HG03066 (cell line): ENCODE data around the gene DERA.
"Not testable (repeated sequence)": the region's sequence is repeated elsewhere in the genome, so short reads cannot be mapped to it uniquely, and the experiment has no call there.

Source experiments
- ATAC-seq: cut with Tn5 transposase; IDR thresholded peaks from one replicate; pipeline ENCODE4 v1.9.1; 2021; ENCODE audit warnings: low read depth; ENCODE audit not compliant: unreplicated experiment

DERA gene

DNA sequence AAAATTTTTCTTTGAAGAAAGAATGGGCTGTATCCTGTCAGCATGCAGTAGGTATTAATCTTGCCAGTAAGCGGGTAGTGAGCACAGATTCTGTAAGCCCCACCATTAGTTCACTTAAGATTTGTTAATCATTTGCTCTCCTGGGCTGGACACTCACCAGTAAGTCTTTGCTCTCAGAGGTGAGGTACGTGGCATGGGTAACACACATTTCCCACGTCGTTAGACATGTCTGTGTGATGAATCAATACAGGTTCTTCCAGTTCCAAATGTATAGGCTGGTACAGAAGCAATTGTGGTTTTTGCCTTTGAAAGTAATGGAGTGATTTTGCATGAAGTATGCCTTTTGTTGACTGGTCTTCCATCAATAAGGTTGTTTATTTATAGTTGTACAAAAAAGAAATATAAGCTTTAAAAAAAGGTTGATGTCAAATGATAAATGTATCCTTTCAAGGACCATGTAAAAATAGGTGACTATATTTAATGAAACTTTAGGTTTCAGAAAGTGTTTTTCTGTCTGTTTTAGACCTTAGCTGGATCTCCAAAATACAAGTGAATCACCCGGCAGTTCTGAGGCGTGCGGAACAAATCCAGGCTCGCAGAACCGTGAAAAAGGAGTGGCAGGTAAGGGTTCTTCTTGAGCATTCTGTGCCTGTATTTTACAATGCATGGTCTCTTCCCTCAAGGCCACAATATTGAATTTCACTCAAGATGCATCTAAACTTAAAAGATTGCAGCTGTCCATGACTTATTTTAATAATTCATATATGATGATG is 45.5 kb downstream of the DERA start:
- ATAC-seq = no peak

DNA sequence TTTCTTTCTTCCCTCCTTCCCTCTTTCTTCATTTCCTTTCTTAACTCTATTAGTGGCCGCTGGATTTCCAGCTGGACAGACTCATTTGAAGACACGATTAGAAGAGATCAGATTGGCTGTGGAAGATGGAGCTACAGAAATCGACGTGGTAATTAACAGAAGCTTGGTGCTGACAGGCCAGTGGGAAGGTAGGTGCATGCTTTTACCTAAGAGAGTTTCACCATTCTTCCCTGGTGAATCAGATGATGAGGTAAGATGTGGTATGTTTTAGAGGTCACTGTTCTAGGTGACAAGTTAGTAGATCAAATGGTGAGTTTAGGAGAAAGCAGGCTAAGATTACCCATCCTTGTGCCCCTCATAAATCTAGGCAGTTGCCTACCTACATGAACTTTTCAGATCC is 51.6 kb downstream of the DERA start:
- ATAC-seq = no peak

DNA sequence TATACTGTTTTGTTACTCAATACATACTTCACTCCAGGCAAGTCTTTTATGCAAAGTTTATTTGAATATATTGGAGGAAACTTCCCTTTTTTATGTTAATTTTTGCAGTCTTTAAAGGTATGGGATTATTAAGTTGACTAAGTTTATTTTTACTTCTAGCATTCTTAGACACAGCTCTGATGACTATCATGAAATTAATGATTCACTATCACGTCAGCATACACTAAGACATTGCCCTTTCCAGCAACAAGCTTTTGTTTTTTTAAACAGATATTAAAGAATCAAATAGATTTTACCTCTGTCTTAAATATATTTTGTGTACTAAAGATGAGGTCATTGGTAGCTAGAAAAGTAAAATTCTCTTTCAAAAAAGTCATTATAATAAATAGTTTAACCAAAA is 52.1 kb downstream of the DERA start:
- no peak for ATAC-seq

DNA sequence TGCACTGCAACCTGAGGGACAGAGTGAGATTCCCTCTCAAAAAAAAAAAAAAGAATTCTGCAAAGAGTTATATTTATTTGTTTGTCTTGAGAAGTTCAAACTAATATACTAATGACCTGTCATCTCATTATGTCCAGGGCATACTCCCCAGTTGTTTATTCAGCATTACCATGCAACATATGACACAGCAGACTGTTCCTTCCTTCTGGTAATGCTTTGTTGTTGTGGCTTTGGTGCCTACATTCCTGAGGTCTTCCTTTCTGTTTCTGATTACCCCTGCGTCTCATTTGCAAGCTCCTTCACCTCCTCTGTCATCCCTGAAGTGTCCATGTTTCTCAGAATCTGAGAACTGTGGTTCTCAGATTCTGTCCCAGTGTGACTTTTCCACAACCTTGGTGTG is 55.3 kb downstream of the DERA start:
- ATAC-seq = no peak

DNA sequence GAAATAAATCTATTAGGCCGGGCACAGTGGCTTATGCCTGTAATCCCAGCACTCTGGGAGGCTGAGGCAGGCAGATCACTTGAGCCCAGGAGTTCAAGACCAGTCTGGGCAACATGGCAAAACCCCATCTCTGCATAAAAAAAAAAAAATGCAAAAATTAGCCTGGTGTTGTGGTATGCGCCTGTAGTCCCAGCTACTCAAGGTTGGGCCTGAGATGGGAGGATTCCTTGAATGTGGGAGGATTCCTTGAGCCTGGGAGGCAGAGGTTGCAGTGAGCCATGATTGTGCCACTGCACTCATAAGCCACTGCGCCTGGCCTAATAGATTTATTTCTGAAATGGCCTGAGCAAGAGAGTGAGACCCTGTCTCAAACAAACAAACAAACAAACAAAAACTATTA is 55.9 kb downstream of the DERA start:
- not testable (repeated sequence) for ATAC-seq

DNA sequence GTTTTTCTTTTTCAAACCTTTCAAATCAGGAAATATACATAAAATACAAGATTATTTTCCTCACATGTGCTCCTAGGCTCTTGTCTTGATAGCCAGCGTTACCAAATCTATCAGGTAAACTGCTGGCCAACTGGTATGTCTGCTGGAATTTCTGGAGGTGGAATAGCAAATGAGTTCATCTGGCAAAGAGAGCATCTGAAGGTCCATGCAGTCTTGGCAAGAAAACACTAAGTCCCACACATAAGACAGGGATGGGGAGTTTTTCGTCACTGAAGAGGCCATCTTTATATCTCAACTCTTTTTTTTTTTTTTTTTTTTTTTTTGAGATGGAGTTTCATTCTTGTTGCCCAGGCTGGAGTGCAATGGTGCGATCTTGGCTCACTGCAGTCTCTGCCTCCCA is 60.1 kb downstream of the DERA start:
- no peak for ATAC-seq

DNA sequence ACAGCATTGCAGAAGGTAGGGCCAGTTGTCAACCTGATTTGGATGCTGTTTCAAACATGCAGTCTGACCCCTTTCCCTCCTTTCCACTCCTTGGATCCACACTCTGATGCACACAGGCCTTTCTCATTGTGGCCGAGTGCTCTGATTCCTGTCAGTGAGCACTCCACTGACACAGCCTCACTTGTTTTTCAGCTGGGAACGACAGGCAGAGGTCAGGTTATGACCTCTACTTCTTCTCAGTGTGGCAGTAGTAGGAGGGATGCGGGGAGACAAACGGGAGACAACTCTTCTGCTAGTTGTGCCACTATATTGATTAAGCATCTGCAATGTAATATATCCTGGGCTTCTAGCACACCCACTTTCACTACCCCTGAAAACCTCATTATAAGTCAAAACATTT is 61.8 kb downstream of the DERA start:
- no peak for ATAC-seq

DNA sequence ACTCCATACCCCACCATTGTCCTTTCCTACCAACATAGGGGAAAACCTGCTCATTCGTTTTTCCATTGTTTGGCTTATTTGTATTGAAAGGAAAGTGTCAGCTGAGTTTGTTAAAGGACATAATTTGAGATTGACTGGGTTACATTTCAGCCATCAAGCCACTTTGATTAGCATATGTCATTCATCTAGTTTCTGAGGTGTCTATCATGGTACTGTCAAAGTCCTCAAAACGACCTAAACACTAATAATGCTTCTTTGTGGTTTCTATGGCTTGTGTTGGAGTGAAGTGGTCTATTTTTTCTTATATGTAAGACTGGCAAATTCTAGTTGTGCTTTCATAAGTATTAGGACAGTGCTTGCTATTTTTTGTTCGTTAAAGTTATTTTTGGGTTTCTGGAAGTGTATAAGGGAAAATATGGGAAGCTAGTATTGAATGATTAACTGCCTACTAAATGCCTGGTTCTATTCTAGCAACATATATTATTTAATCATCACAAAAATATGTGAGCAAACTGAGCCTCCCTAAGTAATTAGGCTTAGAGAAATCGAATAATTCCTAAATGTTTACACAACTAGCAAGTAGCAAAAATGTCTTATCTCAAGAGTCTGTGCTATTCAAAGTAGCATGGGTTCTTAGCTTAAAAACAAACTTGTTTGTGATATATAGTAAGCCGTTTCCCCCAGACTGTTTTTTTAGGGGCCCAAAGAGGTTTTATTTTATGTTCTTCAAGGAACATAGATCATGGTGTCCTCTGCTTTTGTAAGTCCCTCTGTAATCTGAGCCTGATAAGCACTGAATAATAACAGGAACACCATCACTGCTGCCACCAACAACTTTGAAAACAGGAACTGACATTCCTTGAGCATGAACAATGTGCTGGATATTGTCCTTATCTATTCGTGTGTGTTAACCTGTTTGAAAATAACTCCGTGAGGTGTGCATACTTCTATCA is 67.1 kb downstream of the DERA start:
- no peak for ATAC-seq

DNA sequence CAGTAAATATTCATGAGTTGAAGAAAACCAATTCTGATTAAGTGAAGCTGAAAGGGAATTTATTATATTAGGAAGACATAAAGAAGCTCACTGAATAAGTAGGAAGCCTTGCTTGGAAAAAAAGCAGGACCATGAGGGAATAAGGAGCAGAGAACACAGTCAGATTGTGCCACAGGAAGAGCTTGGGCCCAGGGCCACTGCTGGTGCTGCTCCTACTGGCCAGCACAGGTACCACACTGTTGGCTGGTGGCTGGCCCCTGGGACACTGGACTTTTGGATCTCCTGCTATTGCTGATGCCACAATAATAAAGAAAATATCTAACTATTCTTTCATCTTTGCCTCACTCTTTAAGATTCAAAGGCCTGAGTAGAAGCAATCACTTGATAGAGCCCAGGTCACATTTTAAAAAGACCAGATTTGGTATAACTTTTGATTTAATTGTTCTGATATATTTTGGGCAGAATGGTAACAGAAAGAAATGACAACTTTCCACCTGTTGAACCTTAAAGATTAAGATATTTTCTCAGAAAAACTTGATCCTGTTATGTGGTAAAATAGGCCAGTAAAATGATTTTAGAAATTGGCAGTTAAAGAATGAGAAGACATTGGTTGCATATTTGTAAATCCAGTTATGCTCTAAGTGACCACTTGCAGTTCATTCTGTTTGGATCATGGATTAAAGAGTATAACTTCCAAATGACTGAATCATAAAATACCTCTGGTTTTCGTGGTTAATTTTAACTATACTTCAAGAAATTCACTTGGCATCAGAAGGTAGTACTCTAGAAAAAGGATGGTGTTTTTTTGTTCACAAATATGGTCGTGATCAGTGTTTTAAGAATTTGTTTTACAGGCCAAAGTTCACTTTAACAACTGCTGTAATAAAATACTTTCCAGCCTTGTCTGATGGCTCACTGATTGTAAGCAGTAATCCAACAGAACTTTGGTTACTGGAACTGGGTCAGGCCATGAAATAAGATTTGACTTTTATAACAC is 68.3 kb downstream of the DERA start:
- ATAC-seq = no peak

DNA sequence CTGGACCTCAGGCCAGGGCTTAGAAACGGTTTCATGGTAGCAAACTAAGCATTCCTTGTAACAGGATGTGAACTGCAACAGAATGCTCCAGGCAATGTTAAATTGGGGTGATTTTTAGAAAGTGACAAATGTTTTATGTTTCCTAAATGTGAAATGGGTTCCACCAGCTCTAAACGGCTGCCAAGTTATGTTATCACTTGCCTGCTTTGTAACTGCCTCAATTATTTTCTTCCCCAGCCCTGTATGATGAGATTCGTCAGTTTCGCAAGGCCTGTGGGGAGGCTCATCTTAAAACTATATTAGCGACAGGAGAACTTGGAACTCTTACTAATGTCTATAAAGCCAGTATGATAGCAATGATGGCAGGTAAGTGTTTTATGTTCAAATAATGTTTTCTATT is 70.9 kb downstream of the DERA start:
- ATAC-seq = no peak

DNA sequence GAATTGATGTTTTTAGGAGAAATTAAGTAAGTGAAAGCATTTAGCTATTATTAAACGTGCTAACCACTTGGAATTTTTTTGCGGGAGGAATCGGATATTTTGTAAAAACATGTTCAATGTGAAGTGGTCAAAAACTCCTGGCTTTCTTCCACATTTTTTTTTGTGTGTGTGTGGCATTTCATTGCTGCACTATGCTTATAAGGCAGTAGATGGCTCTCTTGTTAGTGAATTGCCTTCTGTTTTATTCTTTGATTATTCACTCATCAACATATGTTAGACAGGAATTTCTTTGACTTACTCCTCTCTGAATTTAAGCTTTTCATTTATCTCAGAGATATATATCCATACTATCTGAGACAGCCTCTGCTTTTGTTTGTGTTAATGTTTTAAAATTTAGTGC is 71.3 kb downstream of the DERA start:
- no peak for ATAC-seq

DNA sequence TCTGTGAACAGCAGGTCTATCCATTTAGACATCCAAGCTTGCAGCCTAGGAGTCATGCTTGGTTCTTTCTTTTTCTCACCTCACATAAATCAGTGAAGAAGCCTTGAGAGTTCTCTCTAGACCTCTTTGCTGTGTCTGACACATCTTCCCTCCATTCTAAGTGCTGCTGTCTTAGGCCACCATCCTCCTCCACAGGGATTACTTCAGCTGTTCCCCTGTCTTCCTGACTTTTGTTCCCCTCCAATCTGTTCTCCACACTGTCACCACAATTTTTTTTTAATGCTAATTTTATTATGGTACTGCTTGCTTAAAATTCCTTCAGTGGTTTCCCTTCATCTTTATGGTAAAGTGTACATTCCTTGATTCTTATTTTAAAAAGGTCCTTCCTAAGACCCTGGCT is 71.8 kb downstream of the DERA start:
- no peak for ATAC-seq

DNA sequence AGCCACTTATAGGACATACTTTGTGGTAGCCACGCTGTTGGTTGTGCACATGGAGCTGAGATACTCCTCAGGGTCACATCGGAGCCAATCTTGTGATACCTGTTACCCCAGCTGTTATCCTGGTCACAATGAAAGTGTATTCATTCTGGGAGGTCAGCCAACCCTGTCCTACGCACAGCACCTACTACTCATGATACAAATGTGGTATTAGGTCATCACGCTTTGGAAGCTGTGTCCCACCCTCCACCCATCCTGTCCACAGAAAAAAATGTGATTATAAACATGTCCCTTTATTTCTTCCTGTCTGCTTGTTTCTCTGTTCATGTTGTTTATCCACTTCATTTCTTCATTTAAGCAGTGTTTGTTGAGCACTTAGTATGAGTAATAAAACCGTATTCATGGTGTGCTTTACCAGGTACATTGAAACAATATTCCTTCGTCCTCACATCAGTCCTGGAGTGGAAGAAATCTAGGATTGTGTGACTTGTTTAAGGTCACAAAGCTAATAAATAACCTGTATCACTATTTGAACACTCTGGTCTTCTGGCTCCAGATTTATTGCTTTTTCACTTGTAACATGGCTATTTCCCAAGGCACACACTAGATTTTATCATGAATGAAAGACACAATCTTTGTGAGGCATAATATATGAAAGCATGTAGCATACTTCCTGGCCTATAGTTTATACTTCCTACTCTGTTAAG is 73.1 kb downstream of the DERA start:
- ATAC-seq = no peak

DNA sequence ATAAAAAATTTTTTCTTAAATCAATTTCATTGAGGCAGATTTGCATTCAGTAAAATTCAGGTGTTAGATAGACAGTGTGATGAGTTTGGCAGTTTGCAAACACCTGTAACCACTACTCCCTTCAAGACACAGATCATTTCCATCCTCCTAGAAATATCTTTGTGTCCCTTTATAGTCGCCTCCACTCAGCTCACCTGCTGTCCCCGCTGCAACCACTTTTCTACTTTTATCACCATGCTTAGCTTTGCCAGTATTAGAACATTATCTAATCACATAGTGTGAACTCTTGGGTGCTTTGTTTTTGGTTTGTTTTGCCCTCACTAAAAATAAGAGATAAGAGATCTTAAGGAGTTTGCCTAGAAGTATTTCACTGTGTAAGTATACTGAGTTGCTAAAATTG is 73.8 kb downstream of the DERA start:
- ATAC-seq = no peak

DNA sequence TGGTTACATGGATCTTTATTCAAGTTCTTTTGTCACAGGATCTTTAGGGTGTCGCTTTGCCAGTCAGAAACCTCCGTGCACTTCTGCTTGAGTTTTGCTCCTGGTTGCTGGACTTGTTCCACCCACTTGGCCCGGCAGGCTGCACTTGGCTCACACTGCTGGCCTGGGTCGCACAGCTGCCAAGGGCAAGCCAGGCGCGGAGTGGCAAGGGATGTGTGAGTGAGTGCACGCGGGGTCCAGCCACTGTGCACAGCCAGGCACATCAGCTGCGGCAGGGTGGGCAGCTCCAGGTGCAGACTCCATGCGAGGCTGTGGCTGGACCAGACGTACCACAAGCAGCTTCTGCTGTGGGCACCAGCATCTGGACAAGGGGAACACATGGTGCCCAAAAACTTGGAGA is 76.6 kb downstream of the DERA start:
- no peak for ATAC-seq

DNA sequence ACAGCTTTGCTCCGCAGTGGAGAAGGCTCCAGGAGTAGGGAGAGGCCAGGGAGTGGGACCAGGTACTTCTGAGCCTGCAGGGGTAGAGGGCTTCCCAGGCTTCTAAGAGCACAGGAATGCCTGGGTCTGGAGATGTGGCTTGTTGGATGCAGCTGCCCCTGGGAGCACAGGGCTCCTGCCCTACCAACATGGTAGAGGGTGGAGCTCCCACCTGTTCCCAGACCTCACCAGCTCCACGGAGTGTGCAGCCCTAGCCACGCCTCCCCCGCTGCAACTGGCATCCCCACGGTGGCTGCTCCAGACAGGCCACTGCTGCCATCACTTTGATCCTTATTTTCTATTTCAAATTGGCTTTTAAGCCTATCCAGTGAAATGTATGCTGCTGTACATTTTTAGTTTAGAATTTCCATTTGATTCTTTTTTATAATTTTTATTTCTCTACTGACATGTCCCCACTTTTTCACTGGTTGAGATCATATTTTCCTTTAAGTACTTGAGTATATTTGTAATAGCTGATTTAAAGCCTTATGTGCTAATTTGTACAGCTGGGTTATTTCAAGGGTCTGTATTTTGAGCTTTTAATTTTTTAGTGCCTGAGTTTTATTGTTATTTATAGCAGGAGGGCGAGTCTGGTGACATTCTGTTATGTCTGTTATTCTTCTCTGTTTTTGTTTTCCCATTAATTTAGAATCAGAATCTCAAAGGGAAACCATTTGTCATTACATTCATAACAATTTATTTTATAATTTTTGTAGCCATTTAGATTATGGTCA is 78.0 kb downstream of the DERA start:
- ATAC-seq = no peak

DNA sequence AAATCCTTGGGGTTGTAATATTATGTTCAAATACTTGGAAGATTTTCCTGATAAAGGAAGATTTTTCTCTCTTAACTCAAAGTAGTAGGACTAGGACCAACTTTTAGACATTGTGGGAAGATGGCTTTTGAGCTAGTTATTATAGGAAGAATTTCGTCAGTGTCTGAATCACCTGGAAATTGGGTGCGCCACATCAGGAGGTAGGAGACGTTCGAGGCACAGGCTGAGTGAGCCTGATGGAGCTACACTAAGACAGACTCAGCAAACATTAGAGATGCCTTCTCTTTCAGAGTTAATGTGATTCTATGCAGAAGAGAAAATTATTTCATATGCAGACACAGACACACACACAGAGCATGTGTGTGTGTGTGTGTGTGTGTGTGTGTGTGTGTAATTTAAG is 84.7 kb downstream of the DERA start:
- ATAC-seq = no peak

DNA sequence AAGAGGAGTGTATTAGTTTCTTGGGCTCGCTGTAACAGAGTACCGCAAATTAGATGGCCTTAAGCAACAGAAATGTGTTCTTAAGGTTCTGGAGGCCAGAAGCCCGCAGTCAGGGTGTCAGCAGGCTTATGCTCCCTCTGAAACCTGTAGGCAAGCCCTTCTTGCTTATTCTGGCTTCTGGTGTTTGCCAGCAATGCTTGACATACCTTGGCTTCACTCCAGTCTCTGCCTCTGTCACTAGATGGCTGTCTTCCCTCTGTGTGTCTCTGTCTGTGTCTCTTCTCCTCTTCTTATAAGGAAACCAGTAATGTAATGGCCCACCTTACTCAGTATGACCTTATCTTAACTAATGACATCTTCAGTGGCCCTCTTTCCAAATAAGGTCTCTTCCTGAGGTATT is 85.1 kb downstream of the DERA start:
- no peak for ATAC-seq

DNA sequence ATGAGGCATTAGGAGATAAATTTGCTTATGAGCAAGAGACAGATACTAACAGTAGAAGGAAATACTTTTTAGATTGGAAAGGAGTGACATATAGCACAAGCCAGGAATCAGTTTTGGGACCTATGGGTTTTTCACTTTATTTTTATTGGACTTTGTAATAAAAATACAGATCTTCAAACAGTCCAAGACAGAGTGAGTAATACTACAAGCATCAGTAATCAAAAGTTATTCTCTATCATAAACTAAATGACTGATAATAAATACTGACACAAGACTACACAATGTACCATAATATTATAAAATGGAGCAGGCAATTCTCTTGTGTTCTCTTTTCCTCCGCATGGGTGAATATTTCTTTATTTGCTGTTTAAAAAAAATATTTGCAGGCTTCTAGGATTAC is 85.8 kb downstream of the DERA start:
- no peak for ATAC-seq
